Measurements from ENCODE around the gene CD99L2. TPM values are rescaled to one million over a fixed set of nuclear protein-coding genes. Genes with fewer than 3 reads are reported as not detected.

CD99L2 gene
- total RNA-seq, 1 donor from 2014 or later, result 30.8 TPM

DNA sequence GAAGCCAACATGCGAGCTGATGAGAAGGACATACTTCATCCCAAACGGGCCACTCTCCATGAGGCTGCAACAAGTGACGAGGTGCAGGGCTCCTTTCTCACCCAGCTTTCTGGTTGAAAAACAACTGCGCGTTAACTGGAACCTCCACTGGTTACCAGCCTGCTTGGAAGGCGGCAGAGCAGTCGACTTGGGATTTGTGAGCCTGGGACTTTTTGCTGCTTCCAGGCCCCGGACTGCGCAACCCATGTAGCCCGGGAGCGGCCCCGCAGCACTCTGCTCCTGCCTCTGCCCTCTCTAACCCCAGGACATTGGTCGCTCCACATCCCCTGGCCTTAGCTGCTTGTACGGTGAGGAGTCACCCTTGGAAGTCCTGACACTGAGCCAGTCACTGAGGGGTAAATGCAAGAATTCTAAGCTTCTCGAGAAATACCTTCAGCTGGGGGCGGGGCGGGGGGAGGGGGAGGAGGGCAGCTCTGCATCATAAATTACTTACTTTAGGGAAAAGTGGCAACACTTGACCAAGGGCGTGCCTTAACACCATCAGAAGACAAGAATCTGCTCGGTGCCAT, 132.6 kb downstream of the CD99L2 start:
- Mint-ChIP-seq H3K27ac (no peak overlapping the region), H3K36me3 (no peaks in the 10 kb centered on the region), H3K9me3 (peaks cover 3% of the 10 kb centered on the region), H3K27me3 (ENCODE audit: low read depth) (no peaks in the 10 kb centered on the region), H3K4me3 (no peak overlapping the region), H3K4me1 (peaks cover 4% of the 10 kb centered on the region)
- no peak for DNase-seq (ENCODE audit: low spot score in 2 of 2, unreplicated experiment in 2 of 2)
- TF ChIP-seq, protein P1, sequence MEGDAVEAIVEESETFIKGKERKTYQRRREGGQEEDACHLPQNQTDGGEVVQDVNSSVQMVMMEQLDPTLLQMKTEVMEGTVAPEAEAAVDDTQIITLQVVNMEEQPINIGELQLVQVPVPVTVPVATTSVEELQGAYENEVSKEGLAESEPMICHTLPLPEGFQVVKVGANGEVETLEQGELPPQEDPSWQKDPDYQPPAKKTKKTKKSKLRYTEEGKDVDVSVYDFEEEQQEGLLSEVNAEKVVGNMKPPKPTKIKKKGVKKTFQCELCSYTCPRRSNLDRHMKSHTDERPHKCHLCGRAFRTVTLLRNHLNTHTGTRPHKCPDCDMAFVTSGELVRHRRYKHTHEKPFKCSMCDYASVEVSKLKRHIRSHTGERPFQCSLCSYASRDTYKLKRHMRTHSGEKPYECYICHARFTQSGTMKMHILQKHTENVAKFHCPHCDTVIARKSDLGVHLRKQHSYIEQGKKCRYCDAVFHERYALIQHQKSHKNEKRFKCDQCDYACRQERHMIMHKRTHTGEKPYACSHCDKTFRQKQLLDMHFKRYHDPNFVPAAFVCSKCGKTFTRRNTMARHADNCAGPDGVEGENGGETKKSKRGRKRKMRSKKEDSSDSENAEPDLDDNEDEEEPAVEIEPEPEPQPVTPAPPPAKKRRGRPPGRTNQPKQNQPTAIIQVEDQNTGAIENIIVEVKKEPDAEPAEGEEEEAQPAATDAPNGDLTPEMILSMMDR (IDR thresholded peaks at IDR 0.05; ENCODE audit: unreplicated experiment), result no peak

GRCh38 chrX:150765237-150765636, 133.2 kb downstream of the CD99L2 start:
- Mint-ChIP-seq H3K27me3 (ENCODE audit: low read depth) (no peaks in the 10 kb centered on the region), H3K27ac (no peak overlapping the region), H3K36me3 (no peaks in the 10 kb centered on the region), H3K4me3 (no peak overlapping the region), H3K4me1 (peaks cover 4% of the 10 kb centered on the region), H3K9me3 (peaks cover 3% of the 10 kb centered on the region)
- DNase-seq (ENCODE audit: low spot score in 2 of 2, unreplicated experiment in 2 of 2), result no peak
- TF ChIP-seq, protein P1 (IDR thresholded peaks at IDR 0.05; ENCODE audit: unreplicated experiment), result no peak

GRCh38 chrX:150763810-150764209, 134.7 kb downstream of the CD99L2 start:
- Mint-ChIP-seq H3K36me3 (peaks cover 11% of the 10 kb centered on the region), H3K4me3 (no peak overlapping the region), H3K9me3 (peaks cover 7% of the 10 kb centered on the region), H3K27ac (peak overlapping the region; percentile 59), H3K4me1 (peaks cover 4% of the 10 kb centered on the region), H3K27me3 (ENCODE audit: low read depth) (no peaks in the 10 kb centered on the region)
- no peak for DNase-seq (ENCODE audit: low spot score in 2 of 2, unreplicated experiment in 2 of 2)
- TF ChIP-seq, protein P1 (IDR thresholded peaks at IDR 0.05; ENCODE audit: unreplicated experiment), result no peak

- Mint-ChIP-seq H3K27ac (peak overlapping the region; percentile 59), H3K9me3 (peaks cover 9% of the 10 kb centered on the region), H3K27me3 (ENCODE audit: low read depth) (no peaks in the 10 kb centered on the region), H3K36me3 (peaks cover 13% of the 10 kb centered on the region), H3K4me1 (peaks cover 4% of the 10 kb centered on the region), H3K4me3 (no peak overlapping the region)
- DNase-seq (ENCODE audit: low spot score in 2 of 2, unreplicated experiment in 2 of 2), result no peak
- TF ChIP-seq, protein P1 (IDR thresholded peaks at IDR 0.05; ENCODE audit: unreplicated experiment), result no peak
These were observed 135.1 kb downstream of the CD99L2 start for GRCh38 chrX:150763303-150763797.

DNA sequence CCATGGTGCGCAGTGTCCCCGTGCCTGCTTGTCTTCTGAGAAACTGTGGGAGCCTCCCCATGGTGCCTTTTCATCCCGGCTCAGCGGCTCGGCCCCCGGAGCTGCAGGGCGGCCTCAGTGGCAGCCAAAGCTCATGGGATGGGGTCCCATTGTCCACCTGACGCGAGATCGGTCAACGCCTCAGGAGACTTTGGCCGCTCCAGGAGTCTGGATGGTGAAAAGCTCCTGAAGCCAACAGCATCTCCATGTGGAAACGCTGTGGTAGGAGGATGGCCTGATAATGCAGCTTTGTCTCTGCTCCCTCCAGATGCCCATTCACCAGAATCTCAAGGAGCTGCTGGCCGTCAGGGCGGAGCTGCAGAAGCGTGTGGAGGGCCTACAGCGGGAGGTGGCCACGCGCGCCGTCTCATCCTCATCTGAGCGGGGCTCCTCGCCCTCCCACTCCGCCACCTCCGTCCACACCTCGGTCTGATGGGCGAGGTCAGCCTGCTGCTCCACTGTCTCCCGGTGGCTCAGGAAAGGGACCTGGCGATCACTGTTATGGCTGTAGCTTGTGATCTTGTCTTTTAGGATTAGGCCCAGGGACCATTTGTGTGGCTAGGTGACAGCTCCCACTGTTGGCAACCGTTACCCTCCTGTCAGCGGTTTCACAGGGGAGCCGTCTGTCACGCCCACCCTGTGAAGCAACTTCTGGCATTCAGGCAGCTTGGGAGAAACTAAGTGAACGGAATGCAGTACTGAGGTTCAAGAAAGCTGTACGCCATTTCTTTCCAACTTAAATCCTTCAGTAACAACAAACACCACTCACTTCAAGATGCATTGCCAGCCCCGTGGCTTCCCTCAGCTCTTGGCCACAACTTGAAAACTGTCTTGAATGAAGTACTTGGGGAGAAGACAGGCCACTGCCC, 136.0 kb downstream of the CD99L2 start:
- Mint-ChIP-seq H3K9me3 (peaks cover 11% of the 10 kb centered on the region), H3K27me3 (ENCODE audit: low read depth) (no peaks in the 10 kb centered on the region), H3K36me3 (peaks cover 13% of the 10 kb centered on the region), H3K4me1 (peaks cover 4% of the 10 kb centered on the region), H3K4me3 (no peak overlapping the region), H3K27ac (peak overlapping the region; percentile 21)
- no peak for DNase-seq (ENCODE audit: low spot score in 2 of 2, unreplicated experiment in 2 of 2)
- TF ChIP-seq, protein P1 (IDR thresholded peaks at IDR 0.05; ENCODE audit: unreplicated experiment), result no peak
